Measurements from ENCODE around the gene NUDT5. TPM values are rescaled to one million over a fixed set of nuclear protein-coding genes. Genes with fewer than 3 reads are reported as not detected.

Gene NUDT5
- total and polyA plus RNA-seq, 4 donors, result 40.6 to 54.7 (median 51.1) TPM

DNA sequence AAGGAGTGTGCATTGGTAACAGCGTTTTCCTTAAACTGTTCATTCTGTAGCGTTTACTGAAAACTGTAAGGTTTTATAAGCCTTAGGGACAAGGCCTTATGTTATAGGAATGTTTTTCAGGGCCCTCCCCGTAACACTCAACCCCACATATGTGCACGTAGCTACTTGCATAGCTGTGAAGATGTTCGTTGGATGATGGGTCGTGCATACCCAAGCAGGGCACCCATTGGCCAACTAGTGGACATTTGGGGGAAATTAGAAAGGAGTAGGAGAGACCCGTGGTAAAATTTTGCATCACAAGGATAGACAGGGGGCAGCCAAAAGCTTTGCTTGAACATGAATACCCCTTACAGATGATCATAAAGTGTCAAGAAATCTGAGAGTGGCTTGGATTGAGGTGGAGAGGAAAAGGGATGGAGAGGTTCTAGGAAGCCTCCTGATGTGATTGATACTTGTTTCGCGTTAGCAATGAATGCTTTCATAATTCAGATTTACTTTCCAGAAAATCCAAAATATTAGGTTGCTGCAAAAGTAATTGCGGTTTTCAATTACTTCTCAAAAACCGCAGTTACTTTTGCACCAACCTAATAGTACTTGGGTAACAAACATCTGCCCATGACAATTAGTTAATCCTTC lies 65.3 kb downstream of the NUDT5 start:
- DNase-seq, result peak; percentile 64 to 84 (median 74)
- 25 to 30% methylated on average over 11 of the region's 11 CpGs for WGBS, 2 donors
- no peaks in the 10 kb centered on the region for H3K9me3 ChIP-seq (ENCODE audit: control insufficient read depth in 4 of 4, insufficient read depth in 3 of 4, low read length in 3 of 4)
- H3K9ac ChIP-seq (ENCODE audit: insufficient read depth in 1 of 2, low read length in 2 of 2), result peak overlapping the region in 1 of 2 donors; percentile 51
- H3K36me3 ChIP-seq (ENCODE audit: control insufficient read depth in 4 of 4, insufficient read depth in 4 of 4, low read length in 4 of 4), result peaks cover 0 to 5% (median 1%) of the 10 kb centered on the region in 4 donors
- peak overlapping the region; percentile 92 for H3K4me3 ChIP-seq
- H3K27me3 ChIP-seq (ENCODE audit: control insufficient read depth in 3 of 3, insufficient read depth in 3 of 3, low read length in 2 of 3), result no peaks in the 10 kb centered on the region
- TF ChIP-seq, protein P1, sequence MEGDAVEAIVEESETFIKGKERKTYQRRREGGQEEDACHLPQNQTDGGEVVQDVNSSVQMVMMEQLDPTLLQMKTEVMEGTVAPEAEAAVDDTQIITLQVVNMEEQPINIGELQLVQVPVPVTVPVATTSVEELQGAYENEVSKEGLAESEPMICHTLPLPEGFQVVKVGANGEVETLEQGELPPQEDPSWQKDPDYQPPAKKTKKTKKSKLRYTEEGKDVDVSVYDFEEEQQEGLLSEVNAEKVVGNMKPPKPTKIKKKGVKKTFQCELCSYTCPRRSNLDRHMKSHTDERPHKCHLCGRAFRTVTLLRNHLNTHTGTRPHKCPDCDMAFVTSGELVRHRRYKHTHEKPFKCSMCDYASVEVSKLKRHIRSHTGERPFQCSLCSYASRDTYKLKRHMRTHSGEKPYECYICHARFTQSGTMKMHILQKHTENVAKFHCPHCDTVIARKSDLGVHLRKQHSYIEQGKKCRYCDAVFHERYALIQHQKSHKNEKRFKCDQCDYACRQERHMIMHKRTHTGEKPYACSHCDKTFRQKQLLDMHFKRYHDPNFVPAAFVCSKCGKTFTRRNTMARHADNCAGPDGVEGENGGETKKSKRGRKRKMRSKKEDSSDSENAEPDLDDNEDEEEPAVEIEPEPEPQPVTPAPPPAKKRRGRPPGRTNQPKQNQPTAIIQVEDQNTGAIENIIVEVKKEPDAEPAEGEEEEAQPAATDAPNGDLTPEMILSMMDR (IDR thresholded peaks at IDR 0.05; ENCODE audit: control extremely low read depth, extremely low read depth), result no peak
- peak; percentile 22 for ATAC-seq (ENCODE audit: insufficient read depth, low FRiP score)
- H3K4me1 ChIP-seq (ENCODE audit: control insufficient read depth in 5 of 5, insufficient read depth in 5 of 5, low read length in 5 of 5), result peaks cover 0 to 4% (median 0%) of the 10 kb centered on the region in 5 donors
- no peak overlapping the region for H3K27ac ChIP-seq (ENCODE audit: low read depth in 1 of 2, low read length in 1 of 2)

GRCh38 chr10:12129222-12130111 lies 66.2 kb downstream of the NUDT5 start, which contains the start of gene SEC61A2:
Gene SEC61A2 (plus strand): TSS chr10:12129677. CDS start chr10:12129788, 111 bp downstream.
- Histone ChIP-seq H3K36me3 (ENCODE audit: control insufficient read depth in 4 of 4, insufficient read depth in 4 of 4, low read length in 4 of 4) (peaks cover 0 to 3% (median 1%) of the 10 kb centered on the region in 4 donors), H3K4me3 (peak within 1 kb of the TSS; percentile 92), H3K9ac (ENCODE audit: insufficient read depth in 1 of 2, low read length in 2 of 2) (peak within 1 kb of the TSS; percentile 51 to 63), H3K4me1 (ENCODE audit: control insufficient read depth in 5 of 5, insufficient read depth in 5 of 5, low read length in 5 of 5) (peaks cover 0 to 4% (median 0%) of the 10 kb centered on the region in 5 donors), H3K27ac (ENCODE audit: low read depth in 1 of 2, low read length in 1 of 2) (peak within 1 kb of the TSS; percentile 92 to 99), H3K9me3 (ENCODE audit: control insufficient read depth in 4 of 4, insufficient read depth in 3 of 4, low read length in 3 of 4) (no peaks in the 10 kb centered on the region), H3K27me3 (ENCODE audit: control insufficient read depth in 3 of 3, insufficient read depth in 3 of 3, low read length in 2 of 3) (no peaks in the 10 kb centered on the region)
- ATAC-seq (ENCODE audit: insufficient read depth, low FRiP score) (peak; percentile 98), DNase-seq (peak; percentile 94 to 96 (median 96))
- TF ChIP-seq, protein P1 (IDR thresholded peaks at IDR 0.05; ENCODE audit: control extremely low read depth, extremely low read depth), result no peak
- 0 to 1% methylated on average over 70 to 108 of the region's 108 CpGs for WGBS, 2 donors

- Histone ChIP-seq H3K36me3 (ENCODE audit: control insufficient read depth in 4 of 4, insufficient read depth in 4 of 4, low read length in 4 of 4) (peaks cover 10 to 14% (median 12%) of the 10 kb centered on the region in 4 donors), H3K4me3 (no peak overlapping the region), H3K27me3 (ENCODE audit: control insufficient read depth in 3 of 3, insufficient read depth in 3 of 3, low read length in 2 of 3) (no peaks in the 10 kb centered on the region), H3K4me1 (ENCODE audit: control insufficient read depth in 5 of 5, insufficient read depth in 5 of 5, low read length in 5 of 5) (no peaks in the 10 kb centered on the region), H3K9ac (ENCODE audit: insufficient read depth in 1 of 2, low read length in 2 of 2) (no peak overlapping the region), H3K27ac (ENCODE audit: low read depth in 1 of 2, low read length in 1 of 2) (no peak overlapping the region), H3K9me3 (ENCODE audit: control insufficient read depth in 4 of 4, insufficient read depth in 3 of 4, low read length in 3 of 4) (no peaks in the 10 kb centered on the region)
- TF ChIP-seq, protein P1 (IDR thresholded peaks at IDR 0.05; ENCODE audit: control extremely low read depth, extremely low read depth), result no peak
- DNase-seq (no peak), ATAC-seq (ENCODE audit: insufficient read depth, low FRiP score) (no peak)
- WGBS, 2 donors, result 88 to 95% methylated on average over 4 of the region's 4 CpGs
Measured at GRCh38 chr10:12121673-12122072, 74.0 kb downstream of the NUDT5 start.

Small RNAs within 50 kb of the gene (small RNA-seq; reads per million reads assigned to genes)
- gene MIR548AK (ENCODE audit: low replicate concordance) (not detected), gene RNU6-88P (ENCODE audit: low replicate concordance) (not detected)

Other genes with a start within 250 kb of the NUDT5 start
- 10 to 100 TPM; 15.7 to 36.4 TPM for gene UPF2, start 153.1 kb downstream of the NUDT5 start, total RNA-seq
- gene UPF2, start 153.1 kb downstream of the NUDT5 start, polyA plus RNA-seq, result 10 to 100 TPM in 1 of 2 donors, 1 to 10 TPM in 1; 7.4 to 10.9 TPM
- gene DHTKD1, start 126.9 kb downstream of the NUDT5 start, total RNA-seq, result 10 to 100 TPM; 18.4 to 22.1 TPM
- gene DHTKD1, start 126.9 kb downstream of the NUDT5 start, polyA plus RNA-seq, result 1 to 10 TPM; 8.5 to 8.6 TPM
- 10 to 100 TPM in 1 of 2 donors, 1 to 10 TPM in 1; 7.9 to 17.5 TPM for gene SEC61A2, start 66.2 kb downstream of the NUDT5 start, total RNA-seq
- gene SEC61A2, start 66.2 kb downstream of the NUDT5 start, polyA plus RNA-seq, result 1 to 10 TPM; 2.8 to 4.8 TPM
- 10 to 100 TPM; 44.5 to 64.3 TPM for gene CDC123, start 297 bp upstream of the NUDT5 start, total RNA-seq
- gene CDC123, start 297 bp upstream of the NUDT5 start, polyA plus RNA-seq, result 10 to 100 TPM; 25.8 to 74.8 TPM
- 10 to 100 TPM in 1 of 2 donors, 1 to 10 TPM in 1; 9.4 to 37.4 TPM for gene CAMK1D, start 153.7 kb upstream of the NUDT5 start, total RNA-seq
- gene CAMK1D, start 153.7 kb upstream of the NUDT5 start, polyA plus RNA-seq, result 1 to 10 TPM; 3.2 to 4.5 TPM

Measured in lung (tissue), 13 donors.